ENCODE results near the gene IFRD2.
"Not testable (repeated sequence)": the region's sequence is repeated elsewhere in the genome, so short reads cannot be mapped to it uniquely, and the experiment has no call there.

Gene IFRD2

DNA sequence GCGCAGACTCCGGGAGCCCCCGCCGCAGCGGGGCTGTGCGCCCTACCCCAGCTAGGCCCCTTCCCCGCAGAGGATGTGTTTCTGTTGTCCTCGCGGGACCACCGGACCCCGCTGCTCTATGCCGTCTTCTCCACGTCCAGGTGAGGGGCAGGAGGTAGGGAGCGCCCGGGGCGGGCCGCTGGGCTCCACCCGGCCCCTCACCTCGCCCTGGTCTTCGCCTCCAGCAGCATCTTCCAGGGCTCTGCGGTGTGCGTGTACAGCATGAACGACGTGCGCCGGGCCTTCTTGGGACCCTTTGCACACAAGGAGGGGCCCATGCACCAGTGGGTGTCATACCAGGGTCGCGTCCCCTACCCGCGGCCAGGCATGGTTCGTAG is 18.6 kb downstream of the IFRD2 start:
- ATAC-seq (ENCODE audit: low read depth) (no peak), DNase-seq (ENCODE audit: low spot score in 2 of 2) (no peak)
- no peak overlapping the region for H3K4me3 Mint-ChIP-seq
- peaks cover 17% of the 10 kb centered on the region for H3K4me1 Mint-ChIP-seq
- H3K9me3 Mint-ChIP-seq, result no peaks in the 10 kb centered on the region
- H3K36me3 Mint-ChIP-seq, result no peaks in the 10 kb centered on the region
- H3K27ac Mint-ChIP-seq, result no peak overlapping the region
- H3K27me3 Mint-ChIP-seq, result peaks cover 27% of the 10 kb centered on the region

DNA sequence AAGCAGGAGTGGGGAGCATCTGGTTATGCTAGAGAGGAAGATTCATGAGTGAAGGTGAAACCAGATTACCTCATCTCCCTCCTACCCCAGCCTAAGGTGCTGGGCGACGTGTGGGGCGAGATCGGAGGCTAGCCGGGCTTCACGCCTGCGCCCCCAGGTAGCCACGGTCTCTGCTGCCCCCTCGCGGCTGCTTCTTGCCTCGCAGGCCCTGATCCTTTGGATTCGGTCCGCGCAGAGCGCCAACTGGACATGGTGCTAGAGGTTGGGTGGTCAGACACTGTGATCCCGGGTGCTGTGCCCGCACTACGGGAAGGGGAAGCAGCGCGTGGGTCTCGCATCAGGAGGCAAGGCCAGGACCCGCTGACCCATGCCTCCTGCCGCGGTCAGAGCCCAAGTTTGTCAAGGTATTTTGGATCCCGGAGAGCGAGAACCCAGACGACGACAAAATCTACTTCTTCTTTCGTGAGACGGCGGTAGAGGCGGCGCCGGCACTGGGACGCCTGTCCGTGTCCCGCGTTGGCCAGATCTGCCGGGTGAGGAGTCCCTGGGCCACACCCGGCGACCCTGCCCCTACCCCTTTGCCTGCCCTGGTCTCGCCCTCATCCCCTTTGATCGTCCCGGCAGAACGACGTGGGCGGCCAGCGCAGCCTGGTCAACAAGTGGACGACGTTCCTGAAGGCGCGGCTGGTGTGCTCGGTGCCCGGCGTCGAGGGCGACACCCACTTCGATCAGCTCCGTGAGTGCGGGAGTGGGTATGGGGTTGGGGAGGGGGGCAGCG is 19.1 kb downstream of the IFRD2 start:
- Mint-ChIP-seq H3K4me3 (peak overlapping the region; percentile 60), H3K4me1 (peaks cover 18% of the 10 kb centered on the region), H3K27me3 (peaks cover 24% of the 10 kb centered on the region), H3K27ac (peak overlapping the region; percentile 56), H3K9me3 (no peaks in the 10 kb centered on the region), H3K36me3 (no peaks in the 10 kb centered on the region)
- DNase-seq (ENCODE audit: low spot score in 2 of 2) (peak; percentile 94 to 98), ATAC-seq (ENCODE audit: low read depth) (peak; percentile 89)

DNA sequence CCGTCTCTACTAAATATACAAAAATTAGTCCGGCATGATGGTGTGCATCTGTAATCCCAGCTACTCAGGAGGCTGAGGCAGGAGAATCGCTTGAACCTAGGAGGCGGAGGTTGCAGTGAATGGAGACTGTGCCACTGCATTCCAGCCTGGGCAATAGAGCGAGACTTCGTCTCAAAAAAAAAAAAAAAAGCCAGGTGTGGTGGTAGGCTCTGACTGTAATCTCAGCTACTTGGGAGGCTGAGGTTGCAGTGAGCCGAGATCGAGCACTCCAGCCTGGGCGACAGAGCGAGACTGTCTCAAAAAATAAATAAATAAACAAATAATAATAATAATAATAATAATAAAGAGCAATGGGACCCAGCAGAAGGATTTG is 19.7 kb downstream of the IFRD2 start:
- not testable (repeated sequence) for H3K4me3 Mint-ChIP-seq
- peaks cover 18% of the 10 kb centered on the region for H3K4me1 Mint-ChIP-seq

DNA sequence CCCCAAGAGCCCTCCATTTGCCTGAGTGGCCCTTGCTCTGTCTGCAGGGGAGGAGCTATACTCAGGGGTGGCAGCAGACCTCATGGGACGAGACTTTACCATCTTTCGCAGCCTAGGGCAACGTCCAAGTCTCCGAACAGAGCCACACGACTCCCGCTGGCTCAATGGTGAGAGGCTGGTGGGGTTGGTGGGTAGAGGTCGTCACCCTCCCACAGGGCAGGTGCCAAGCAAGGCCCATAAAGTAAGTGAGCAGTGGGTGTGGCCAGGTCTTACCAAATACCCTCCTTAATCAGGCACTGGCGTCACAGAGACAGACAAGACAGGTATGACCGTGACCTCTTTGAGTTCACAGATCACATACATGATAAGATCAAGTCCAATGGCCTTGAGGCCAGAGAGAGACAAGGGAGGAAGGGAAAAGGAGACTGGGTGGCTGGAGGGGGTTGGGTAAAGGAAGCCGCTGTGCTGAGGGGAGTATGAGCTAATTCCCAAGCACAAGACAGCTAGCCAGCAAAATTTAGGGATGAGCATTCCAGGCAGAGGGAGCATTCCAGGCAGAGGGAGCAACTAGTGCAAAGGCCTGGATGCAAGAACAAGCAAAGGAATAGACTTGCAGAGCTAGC is 20.8 kb downstream of the IFRD2 start:
- Mint-ChIP-seq H3K4me3 (no peak overlapping the region), H3K9me3 (no peaks in the 10 kb centered on the region), H3K27ac (no peak overlapping the region), H3K4me1 (peaks cover 18% of the 10 kb centered on the region), H3K36me3 (no peaks in the 10 kb centered on the region), H3K27me3 (peaks cover 24% of the 10 kb centered on the region)
- DNase-seq (ENCODE audit: low spot score in 2 of 2) (no peak), ATAC-seq (ENCODE audit: low read depth) (no peak)

More for the DNA sequence above, 19.7 kb downstream of the IFRD2 start:
- H3K27ac Mint-ChIP-seq; H3K9me3 Mint-ChIP-seq; DNase-seq (ENCODE audit: low spot score in 2 of 2); ATAC-seq (ENCODE audit: low read depth); H3K36me3 Mint-ChIP-seq: not testable (repeated sequence)
- H3K27me3 Mint-ChIP-seq, result peaks cover 24% of the 10 kb centered on the region

DNA sequence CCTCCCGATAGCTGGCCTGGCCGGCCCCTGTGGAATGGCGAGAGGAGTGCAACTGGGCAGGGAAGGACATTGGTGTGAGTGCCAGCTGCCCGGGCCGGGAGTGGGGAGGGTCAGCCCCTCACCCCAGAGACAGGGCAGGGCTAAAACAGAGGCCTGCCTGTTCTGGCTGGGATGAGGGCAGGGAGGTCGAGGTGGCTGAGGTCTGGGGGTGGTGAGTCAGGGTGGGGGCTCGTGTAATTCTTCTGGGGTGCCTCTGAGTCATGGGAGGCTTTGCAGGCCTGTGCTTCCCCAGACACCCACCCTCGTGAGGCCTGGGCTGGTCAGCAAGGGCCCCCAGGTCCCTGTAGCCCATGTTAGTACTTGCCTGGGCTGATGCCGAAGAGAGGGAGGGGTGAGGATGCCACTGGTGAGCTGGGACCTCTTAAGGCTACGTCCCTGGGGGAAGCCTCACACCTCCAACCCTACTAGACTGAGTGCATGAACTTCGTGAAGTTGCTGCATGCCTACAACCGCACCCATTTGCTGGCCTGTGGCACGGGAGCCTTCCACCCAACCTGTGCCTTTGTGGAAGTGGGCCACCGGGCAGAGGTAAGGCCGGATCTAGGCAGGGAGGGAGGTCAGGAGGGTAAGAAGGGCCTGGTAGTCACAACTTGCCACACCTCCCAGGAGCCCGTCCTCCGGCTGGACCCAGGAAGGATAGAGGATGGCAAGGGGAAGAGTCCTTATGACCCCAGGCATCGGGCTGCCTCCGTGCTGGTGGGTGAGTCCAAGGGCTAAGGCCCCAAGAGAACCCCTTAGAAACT is 21.6 kb downstream of the IFRD2 start:
- Mint-ChIP-seq H3K36me3 (no peaks in the 10 kb centered on the region), H3K4me1 (peaks cover 17% of the 10 kb centered on the region), H3K9me3 (no peaks in the 10 kb centered on the region), H3K4me3 (no peak overlapping the region), H3K27me3 (peaks cover 20% of the 10 kb centered on the region), H3K27ac (no peak overlapping the region)
- no peak for DNase-seq (ENCODE audit: low spot score in 2 of 2)
- no peak for ATAC-seq (ENCODE audit: low read depth)

DNA sequence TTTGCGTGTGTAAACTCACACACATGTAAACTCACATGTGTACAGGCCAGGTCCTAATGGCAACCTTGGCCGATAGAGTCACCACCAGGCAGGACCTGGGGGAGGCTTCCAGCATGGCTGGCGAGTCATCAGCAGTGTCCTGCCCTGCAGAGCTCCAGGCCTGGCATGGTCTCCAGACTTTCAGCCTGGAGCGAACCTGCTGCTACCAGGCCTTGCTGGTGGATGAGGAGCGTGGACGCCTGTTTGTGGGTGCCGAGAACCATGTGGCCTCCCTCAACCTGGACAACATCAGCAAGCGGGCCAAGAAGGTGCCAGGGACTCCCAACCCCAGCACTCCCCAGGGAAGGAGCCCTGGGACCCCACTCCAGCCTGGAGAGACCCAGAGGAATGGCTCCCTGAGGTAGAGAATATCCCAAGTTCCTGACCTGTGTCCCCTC is 22.2 kb downstream of the IFRD2 start:
- DNase-seq (ENCODE audit: low spot score in 2 of 2) (no peak), ATAC-seq (ENCODE audit: low read depth) (no peak)
- Mint-ChIP-seq H3K27ac (no peak overlapping the region), H3K9me3 (no peaks in the 10 kb centered on the region), H3K36me3 (no peaks in the 10 kb centered on the region), H3K27me3 (peaks cover 17% of the 10 kb centered on the region), H3K4me3 (no peak overlapping the region), H3K4me1 (peaks cover 14% of the 10 kb centered on the region)

DNA sequence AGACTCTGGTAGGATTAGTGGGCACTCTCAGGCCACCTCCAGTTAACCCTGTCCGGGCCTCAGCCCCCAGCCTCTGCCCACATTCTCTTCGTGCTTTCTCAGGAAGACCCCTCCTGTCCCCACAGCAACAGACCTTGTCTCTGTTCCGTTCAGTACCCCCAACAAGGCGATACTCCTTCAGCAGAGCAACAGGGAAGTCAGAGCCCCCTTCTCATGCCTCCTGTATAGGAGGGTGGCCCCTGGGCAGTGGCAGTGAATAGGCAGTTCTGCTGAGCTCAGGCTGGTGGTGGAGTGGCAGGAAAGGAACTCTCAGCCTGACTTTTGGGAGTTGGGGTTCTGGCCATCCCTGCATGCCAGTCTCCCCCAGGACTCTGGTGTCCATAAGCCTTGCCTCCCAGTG is 22.8 kb downstream of the IFRD2 start:
- no peaks in the 10 kb centered on the region for H3K36me3 Mint-ChIP-seq
- no peak overlapping the region for H3K4me3 Mint-ChIP-seq
- H3K27me3 Mint-ChIP-seq, result peaks cover 15% of the 10 kb centered on the region
- ATAC-seq (ENCODE audit: low read depth), result no peak
- peaks cover 12% of the 10 kb centered on the region for H3K4me1 Mint-ChIP-seq
- H3K9me3 Mint-ChIP-seq, result no peaks in the 10 kb centered on the region
- no peak for DNase-seq (ENCODE audit: low spot score in 2 of 2)
- H3K27ac Mint-ChIP-seq, result no peak overlapping the region

DNA sequence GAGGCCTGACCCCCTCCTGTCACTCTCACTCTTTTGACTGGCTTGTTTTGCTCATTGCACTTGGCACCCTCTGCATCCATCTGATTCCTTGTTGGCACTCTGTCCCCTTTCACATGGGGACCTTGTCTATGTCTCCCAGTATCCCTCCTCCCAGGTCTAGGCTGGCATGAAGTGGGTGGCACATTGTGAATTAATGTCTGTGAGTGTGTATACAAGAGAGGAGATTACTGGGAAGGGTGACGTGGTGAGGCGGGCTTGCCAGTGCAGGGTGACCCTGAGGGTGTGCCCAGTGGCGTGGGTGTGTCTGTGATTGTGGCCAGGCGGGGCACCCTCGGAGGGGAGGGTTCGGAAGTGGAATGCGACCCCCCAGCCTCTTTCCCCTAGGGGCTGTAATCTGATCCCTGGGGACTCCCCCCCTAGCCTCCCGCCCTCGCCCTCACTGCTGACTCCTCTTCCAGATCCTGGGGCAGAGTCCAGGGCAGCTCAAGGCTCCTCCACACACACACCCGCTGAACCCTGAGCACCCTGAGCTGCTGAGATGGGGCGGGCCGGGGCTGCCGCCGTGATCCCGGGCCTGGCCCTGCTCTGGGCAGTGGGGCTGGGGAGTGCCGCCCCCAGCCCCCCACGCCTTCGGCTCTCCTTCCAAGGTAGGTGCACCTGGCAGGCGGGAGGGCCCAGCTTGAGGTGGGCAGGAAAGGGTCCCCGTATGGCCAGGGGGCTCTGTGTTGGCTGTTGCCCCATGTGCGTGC is 23.4 kb downstream of the IFRD2 start, which contains the start of gene SEMA3B:
SEMA3B (plus strand) TSS at position 445 of the 749 bp plus-strand sequence; CDS start at position 539, 94 bp downstream.
- H3K36me3 Mint-ChIP-seq, result no peaks in the 10 kb centered on the region
- peaks cover 11% of the 10 kb centered on the region for H3K27me3 Mint-ChIP-seq
- DNase-seq (ENCODE audit: low spot score in 2 of 2), result no peak
- no peaks in the 10 kb centered on the region for H3K9me3 Mint-ChIP-seq
- no peak within 1 kb of the TSS for H3K4me3 Mint-ChIP-seq
- no peak for ATAC-seq (ENCODE audit: low read depth)
- no peak within 1 kb of the TSS for H3K27ac Mint-ChIP-seq
- H3K4me1 Mint-ChIP-seq, result peaks cover 7% of the 10 kb centered on the region

DNA sequence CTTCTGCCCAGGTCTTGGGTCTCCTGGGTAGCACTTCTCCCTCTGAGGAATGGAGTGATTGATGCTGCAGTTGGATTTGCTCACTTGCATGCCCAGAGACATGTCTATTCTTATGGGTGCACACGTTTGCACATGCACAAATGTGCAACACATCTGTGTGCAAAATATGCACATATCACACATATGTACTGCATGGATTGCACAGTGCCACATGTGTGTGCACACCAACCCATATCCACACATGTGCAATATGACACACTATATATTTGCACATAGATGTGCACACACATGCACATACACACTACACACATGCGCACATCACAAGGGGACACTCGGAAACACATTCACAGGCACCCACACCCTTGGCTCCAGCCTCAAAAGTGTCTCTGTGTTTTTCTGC is 24.0 kb downstream of the IFRD2 start:
- no peaks in the 10 kb centered on the region for H3K9me3 Mint-ChIP-seq
- no peak overlapping the region for H3K4me3 Mint-ChIP-seq
- DNase-seq (ENCODE audit: low spot score in 2 of 2) (no peak), ATAC-seq (ENCODE audit: low read depth) (no peak)
- peaks cover 7% of the 10 kb centered on the region for H3K4me1 Mint-ChIP-seq
- H3K27me3 Mint-ChIP-seq, result peaks cover 11% of the 10 kb centered on the region
- H3K27ac Mint-ChIP-seq, result no peak overlapping the region
- H3K36me3 Mint-ChIP-seq, result no peaks in the 10 kb centered on the region

DNA sequence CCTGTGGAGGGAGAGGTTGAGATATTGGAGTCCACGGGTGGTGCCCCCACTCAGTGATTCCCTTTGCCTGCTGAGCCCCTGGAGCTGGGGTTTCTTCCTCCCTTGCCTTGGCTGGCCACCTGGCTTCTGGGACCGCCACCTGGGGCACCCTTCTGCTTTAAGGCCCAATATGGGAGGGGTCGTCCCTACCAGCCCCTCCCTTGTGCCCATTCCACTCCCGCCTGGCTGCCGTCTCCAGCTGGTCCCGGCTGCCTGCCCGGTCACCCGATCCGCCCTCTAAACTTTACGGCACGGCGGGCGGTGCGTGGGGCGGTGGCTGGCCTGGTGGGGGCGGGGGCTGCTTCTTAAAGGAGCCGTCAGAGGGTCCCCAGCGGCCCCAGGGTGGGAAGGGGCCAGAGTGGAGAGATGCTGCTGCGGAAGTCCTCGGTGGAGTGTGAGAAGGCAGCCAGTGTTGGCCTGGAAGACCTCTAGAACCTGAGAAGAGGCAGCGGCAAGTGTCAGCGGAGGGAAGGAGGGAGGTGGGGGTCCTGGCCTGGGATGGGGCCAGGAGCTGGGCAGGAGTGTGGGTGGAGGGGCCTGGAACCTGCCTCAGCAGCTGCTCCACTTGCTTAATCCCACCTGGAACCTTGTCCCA is 24.8 kb downstream of the IFRD2 start:
- Mint-ChIP-seq H3K27ac (no peak overlapping the region), H3K27me3 (peaks cover 7% of the 10 kb centered on the region), H3K36me3 (no peaks in the 10 kb centered on the region), H3K9me3 (no peaks in the 10 kb centered on the region), H3K4me3 (no peak overlapping the region), H3K4me1 (peaks cover 3% of the 10 kb centered on the region)
- ATAC-seq (ENCODE audit: low read depth) (no peak), DNase-seq (ENCODE audit: low spot score in 2 of 2) (no peak)

DNA sequence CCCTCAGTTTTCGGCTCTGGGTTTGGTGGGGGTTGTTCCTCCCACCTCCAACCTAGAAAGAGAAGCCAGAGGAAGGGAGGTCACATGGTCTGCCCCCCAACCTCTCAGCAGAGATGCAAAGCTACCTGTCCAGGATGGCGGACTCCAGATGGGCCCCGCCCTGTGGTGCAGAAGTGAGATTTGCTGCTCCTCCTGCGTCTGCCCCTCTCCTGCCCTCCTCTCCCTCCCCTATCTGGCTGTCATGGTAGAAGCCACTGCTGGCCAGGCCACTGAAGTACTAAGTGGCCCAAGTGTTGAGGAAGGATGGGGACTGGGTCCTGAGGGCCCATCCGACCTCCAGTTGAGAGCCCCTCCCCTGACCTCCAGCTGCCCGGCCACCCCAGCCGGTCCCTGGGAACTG is 25.4 kb downstream of the IFRD2 start:
- H3K27ac Mint-ChIP-seq, result no peak overlapping the region
- H3K4me1 Mint-ChIP-seq, result peaks cover 3% of the 10 kb centered on the region
- no peak for ATAC-seq (ENCODE audit: low read depth)
- H3K9me3 Mint-ChIP-seq, result no peaks in the 10 kb centered on the region
- no peaks in the 10 kb centered on the region for H3K36me3 Mint-ChIP-seq
- H3K4me3 Mint-ChIP-seq, result no peak overlapping the region
- DNase-seq (ENCODE audit: low spot score in 2 of 2), result no peak
- peaks cover 7% of the 10 kb centered on the region for H3K27me3 Mint-ChIP-seq

DNA sequence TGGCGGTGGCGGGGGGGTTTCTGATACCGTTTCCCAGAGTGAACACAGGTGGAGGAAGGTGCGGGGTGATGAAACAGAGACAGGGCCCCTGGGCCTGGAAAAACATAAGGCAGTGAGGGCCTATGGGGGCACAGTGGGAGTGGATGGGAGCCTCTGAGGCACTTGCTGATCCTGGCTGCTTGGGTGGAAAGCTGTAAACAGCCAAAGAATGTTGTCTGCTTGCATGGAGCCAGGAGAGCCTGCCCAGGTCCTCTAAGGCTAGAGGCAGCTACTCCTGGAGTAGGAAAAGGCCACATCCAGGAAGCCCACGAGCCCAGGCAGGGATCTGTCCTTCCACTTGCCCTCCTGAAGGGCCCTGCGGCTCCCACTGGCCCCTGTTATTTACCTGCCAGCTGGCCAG is 26.2 kb downstream of the IFRD2 start:
- no peak for ATAC-seq (ENCODE audit: low read depth)
- no peaks in the 10 kb centered on the region for H3K36me3 Mint-ChIP-seq
- H3K4me1 Mint-ChIP-seq, result peaks cover 3% of the 10 kb centered on the region
- H3K27me3 Mint-ChIP-seq, result peaks cover 7% of the 10 kb centered on the region
- no peak overlapping the region for H3K27ac Mint-ChIP-seq
- H3K9me3 Mint-ChIP-seq, result no peaks in the 10 kb centered on the region
- H3K4me3 Mint-ChIP-seq, result no peak overlapping the region
- DNase-seq (ENCODE audit: low spot score in 2 of 2), result no peak

DNA sequence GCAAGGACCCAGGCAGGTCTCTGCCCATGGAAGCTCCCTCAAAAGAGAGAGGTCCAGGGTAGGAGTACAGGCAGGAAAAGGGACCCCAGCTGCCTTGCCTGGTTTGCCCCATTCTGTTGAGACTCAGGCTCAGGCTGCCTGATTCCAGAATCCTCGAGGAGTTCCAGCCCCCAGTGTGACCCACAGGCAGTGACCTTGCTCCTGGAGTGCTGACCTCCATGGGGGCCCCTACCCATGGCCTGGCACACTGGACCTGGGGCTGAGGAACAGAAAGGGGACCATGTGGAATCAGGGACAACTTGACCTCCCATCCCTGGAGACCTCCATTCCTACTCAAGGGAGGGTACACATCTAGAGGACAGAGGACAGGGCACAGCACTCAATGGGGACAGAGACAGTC is 26.7 kb downstream of the IFRD2 start:
- ATAC-seq (ENCODE audit: low read depth) (no peak), DNase-seq (ENCODE audit: low spot score in 2 of 2) (no peak)
- H3K4me3 Mint-ChIP-seq, result no peak overlapping the region
- H3K4me1 Mint-ChIP-seq, result peaks cover 3% of the 10 kb centered on the region
- no peaks in the 10 kb centered on the region for H3K36me3 Mint-ChIP-seq
- H3K27me3 Mint-ChIP-seq, result peaks cover 7% of the 10 kb centered on the region
- H3K9me3 Mint-ChIP-seq, result no peaks in the 10 kb centered on the region
- H3K27ac Mint-ChIP-seq, result no peak overlapping the region
